ENCODE measurements around the gene GGCT. TPM values are rescaled to one million over a fixed set of nuclear protein-coding genes. Genes with fewer than 3 reads are reported as not detected.

GGCT gene
- total and polyA plus RNA-seq, 2 donors from 2014 or later: 23.8 to 70.1 TPM

DNA sequence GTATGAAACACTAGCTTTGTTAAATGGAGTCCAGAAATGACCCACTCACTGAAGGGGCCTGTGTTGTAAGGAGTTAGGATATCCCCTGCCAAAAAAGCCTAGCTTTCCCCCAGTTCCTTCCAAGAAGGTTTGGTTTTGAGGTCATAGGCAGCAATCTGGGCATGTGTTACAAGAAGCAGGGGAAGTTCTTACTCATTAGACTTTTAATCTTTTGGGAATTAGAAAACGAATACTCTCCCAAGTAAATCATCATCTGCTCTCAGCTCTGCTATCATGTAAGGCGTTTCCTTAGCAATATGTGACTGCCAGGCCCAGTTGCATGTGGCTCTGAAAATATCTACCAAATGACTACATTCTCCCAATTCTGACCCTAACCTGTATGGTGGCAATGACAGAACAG, 29.7 kb downstream of the GGCT start:
- intact Hi-C loops (cut with DNase I): no loop called here
- Histone ChIP-seq H3K9ac (ENCODE audit: low read length in 3 of 3) (no peak overlapping the region), H3K27me3 (ENCODE audit: control insufficient read depth, insufficient read depth, low read length) (no peaks in the 10 kb centered on the region), H3K36me3 (ENCODE audit: control insufficient read depth in 2 of 3, insufficient read depth in 3 of 3, low read length in 3 of 3) (no peaks in the 10 kb centered on the region), H3K4me1 (ENCODE audit: control insufficient read depth in 2 of 3, insufficient read depth in 2 of 3, low read depth in 1 of 3, low read length in 3 of 3) (peaks cover 10 to 36% (median 14%) of the 10 kb centered on the region in 3 donors), H3K27ac (ENCODE audit: low read depth in 2 of 2, low read length in 2 of 2) (no peak overlapping the region), H3K4me3 (ENCODE audit: low read length in 3 of 3) (no peak overlapping the region), H3K9me3 (ENCODE audit: control insufficient read depth in 2 of 3, insufficient read depth in 1 of 3, low read length in 3 of 3) (no peaks in the 10 kb centered on the region)
- no peak for FAIRE-seq
- TF ChIP-seq CTCF (IDR thresholded peaks at IDR 0.05; ENCODE audit: borderline replicate concordance, extremely low read depth, insufficient read depth): no peak
- no peak for DNase-seq

DNA sequence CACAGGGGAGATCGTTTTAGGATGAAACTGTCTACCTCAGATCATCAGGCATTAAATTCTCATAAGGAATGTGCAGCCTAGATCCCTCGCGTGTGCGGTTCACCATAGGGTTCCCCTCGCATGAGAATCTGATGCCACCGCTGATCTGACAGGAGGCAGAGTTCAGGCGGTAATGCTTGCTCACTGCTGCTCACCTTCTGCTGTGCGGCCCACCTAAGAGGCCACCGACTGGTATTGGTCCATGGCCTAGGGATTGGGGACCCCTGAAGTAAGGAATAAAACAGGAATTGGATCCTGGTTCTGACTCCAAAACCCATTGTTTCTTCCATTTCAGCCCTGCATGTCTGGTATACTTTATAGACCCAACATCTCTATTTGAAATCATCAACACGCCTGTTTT, 30.1 kb downstream of the GGCT start:
- intact Hi-C loops (cut with DNase I): no loop called here
- no peak for FAIRE-seq
- no peaks in the 10 kb centered on the region for H3K27me3 ChIP-seq (ENCODE audit: control insufficient read depth, insufficient read depth, low read length)
- H3K36me3 ChIP-seq (ENCODE audit: control insufficient read depth in 2 of 3, insufficient read depth in 3 of 3, low read length in 3 of 3): no peaks in the 10 kb centered on the region
- no peak overlapping the region for H3K4me3 ChIP-seq (ENCODE audit: low read length in 3 of 3)
- H3K4me1 ChIP-seq (ENCODE audit: control insufficient read depth in 2 of 3, insufficient read depth in 2 of 3, low read depth in 1 of 3, low read length in 3 of 3): peaks cover 10 to 40% (median 18%) of the 10 kb centered on the region in 3 donors
- H3K27ac ChIP-seq (ENCODE audit: low read depth in 2 of 2, low read length in 2 of 2): no peak overlapping the region
- H3K9me3 ChIP-seq (ENCODE audit: control insufficient read depth in 2 of 3, insufficient read depth in 1 of 3, low read length in 3 of 3): no peaks in the 10 kb centered on the region
- no peak for DNase-seq
- H3K9ac ChIP-seq (ENCODE audit: low read length in 3 of 3): no peak overlapping the region
- TF ChIP-seq CTCF (IDR thresholded peaks at IDR 0.05; ENCODE audit: borderline replicate concordance, extremely low read depth, insufficient read depth): no peak

GRCh38 chr7:30473903-30474302, 30.7 kb downstream of the GGCT start:
- no peak for FAIRE-seq
- Histone ChIP-seq H3K4me3 (ENCODE audit: low read length in 3 of 3) (no peak overlapping the region), H3K27ac (ENCODE audit: low read depth in 2 of 2, low read length in 2 of 2) (no peak overlapping the region), H3K9ac (ENCODE audit: low read length in 3 of 3) (no peak overlapping the region), H3K9me3 (ENCODE audit: control insufficient read depth in 2 of 3, insufficient read depth in 1 of 3, low read length in 3 of 3) (no peaks in the 10 kb centered on the region), H3K36me3 (ENCODE audit: control insufficient read depth in 2 of 3, insufficient read depth in 3 of 3, low read length in 3 of 3) (no peaks in the 10 kb centered on the region), H3K27me3 (ENCODE audit: control insufficient read depth, insufficient read depth, low read length) (no peaks in the 10 kb centered on the region), H3K4me1 (ENCODE audit: control insufficient read depth in 2 of 3, insufficient read depth in 2 of 3, low read depth in 1 of 3, low read length in 3 of 3) (peaks cover 12 to 41% (median 18%) of the 10 kb centered on the region in 3 donors)
- intact Hi-C loops (cut with DNase I): no loop called here
- TF ChIP-seq CTCF (IDR thresholded peaks at IDR 0.05; ENCODE audit: borderline replicate concordance, extremely low read depth, insufficient read depth): no peak
- DNase-seq: no peak
